Measurements from ENCODE around the gene MIR17HG. TPM values are rescaled to one million over a fixed set of nuclear protein-coding genes. Genes with fewer than 3 reads are reported as not detected.
A peak's percentile ranks its signal among the peaks of the same experiment; 100 is the strongest.

MIR17HG gene
- 16.7 TPM for total RNA-seq

GRCh38 chr13:91347202-91347995 lies at the start of gene MIR17HG:
MIR17HG (plus strand) TSS chr13:91347687.
- H3K4me3 ChIP-seq (ENCODE audit: low read length in 3 of 3), result peak within 1 kb of the TSS; percentile 65 to 83 (median 81)
- H3K27me3 ChIP-seq (ENCODE audit: control insufficient read depth in 3 of 3, insufficient read depth in 3 of 3, low read length in 3 of 3), result no peaks in the 10 kb centered on the region
- no peaks in the 10 kb centered on the region for H3K9me3 ChIP-seq (ENCODE audit: control insufficient read depth in 3 of 3, low read length in 3 of 3)
- H3K4me1 ChIP-seq (ENCODE audit: control insufficient read depth in 3 of 3, insufficient read depth in 3 of 3, low read length in 3 of 3), result peaks cover 3 to 16% (median 13%) of the 10 kb centered on the region in 3 donors
- peaks cover 0 to 10% (median 0%) of the 10 kb centered on the region in 3 donors for H3K36me3 ChIP-seq (ENCODE audit: control insufficient read depth in 3 of 3, insufficient read depth in 3 of 3, low read length in 3 of 3)
- H3K27ac ChIP-seq (ENCODE audit: low read depth, low read length), result peak within 1 kb of the TSS; percentile 78
- peak within 1 kb of the TSS; percentile 73 to 89 (median 80) for H3K9ac ChIP-seq (ENCODE audit: low read depth in 1 of 3, low read length in 3 of 3)

GRCh38 chr13:91298060-91298459 lies 49.4 kb upstream of the MIR17HG start:
- Histone ChIP-seq H3K27ac (ENCODE audit: low read depth, low read length) (no peak overlapping the region), H3K4me3 (ENCODE audit: low read length in 3 of 3) (no peak overlapping the region), H3K9me3 (ENCODE audit: control insufficient read depth in 3 of 3, low read length in 3 of 3) (no peaks in the 10 kb centered on the region), H3K9ac (ENCODE audit: low read depth in 1 of 3, low read length in 3 of 3) (no peak overlapping the region), H3K4me1 (ENCODE audit: control insufficient read depth in 3 of 3, insufficient read depth in 3 of 3, low read length in 3 of 3) (no peaks in the 10 kb centered on the region), H3K36me3 (ENCODE audit: control insufficient read depth in 3 of 3, insufficient read depth in 3 of 3, low read length in 3 of 3) (no peaks in the 10 kb centered on the region), H3K27me3 (ENCODE audit: control insufficient read depth in 3 of 3, insufficient read depth in 3 of 3, low read length in 3 of 3) (peaks cover 0 to 5% (median 0%) of the 10 kb centered on the region in 3 donors)

GRCh38 chr13:91302111-91302510 lies 45.4 kb upstream of the MIR17HG start:
- H3K27ac ChIP-seq (ENCODE audit: low read depth, low read length), result no peak overlapping the region
- H3K27me3 ChIP-seq (ENCODE audit: control insufficient read depth in 3 of 3, insufficient read depth in 3 of 3, low read length in 3 of 3), result peaks cover 0 to 5% (median 0%) of the 10 kb centered on the region in 3 donors
- no peaks in the 10 kb centered on the region for H3K9me3 ChIP-seq (ENCODE audit: control insufficient read depth in 3 of 3, low read length in 3 of 3)
- no peaks in the 10 kb centered on the region for H3K4me1 ChIP-seq (ENCODE audit: control insufficient read depth in 3 of 3, insufficient read depth in 3 of 3, low read length in 3 of 3)
- H3K4me3 ChIP-seq (ENCODE audit: low read length in 3 of 3), result no peak overlapping the region
- H3K9ac ChIP-seq (ENCODE audit: low read depth in 1 of 3, low read length in 3 of 3), result no peak overlapping the region
- H3K36me3 ChIP-seq (ENCODE audit: control insufficient read depth in 3 of 3, insufficient read depth in 3 of 3, low read length in 3 of 3), result no peaks in the 10 kb centered on the region

- H3K27ac ChIP-seq (ENCODE audit: low read depth, low read length), result no peak overlapping the region
- no peak overlapping the region for H3K4me3 ChIP-seq (ENCODE audit: low read length in 3 of 3)
- no peaks in the 10 kb centered on the region for H3K4me1 ChIP-seq (ENCODE audit: control insufficient read depth in 3 of 3, insufficient read depth in 3 of 3, low read length in 3 of 3)
- no peak overlapping the region for H3K9ac ChIP-seq (ENCODE audit: low read depth in 1 of 3, low read length in 3 of 3)
- no peaks in the 10 kb centered on the region for H3K36me3 ChIP-seq (ENCODE audit: control insufficient read depth in 3 of 3, insufficient read depth in 3 of 3, low read length in 3 of 3)
- no peaks in the 10 kb centered on the region for H3K9me3 ChIP-seq (ENCODE audit: control insufficient read depth in 3 of 3, low read length in 3 of 3)
- peaks cover 0 to 5% (median 0%) of the 10 kb centered on the region in 3 donors for H3K27me3 ChIP-seq (ENCODE audit: control insufficient read depth in 3 of 3, insufficient read depth in 3 of 3, low read length in 3 of 3)
Measured at GRCh38 chr13:91303031-91303430, 44.5 kb upstream of the MIR17HG start.

GRCh38 chr13:91304741-91305140 lies 42.7 kb upstream of the MIR17HG start:
- no peaks in the 10 kb centered on the region for H3K36me3 ChIP-seq (ENCODE audit: control insufficient read depth in 3 of 3, insufficient read depth in 3 of 3, low read length in 3 of 3)
- no peaks in the 10 kb centered on the region for H3K4me1 ChIP-seq (ENCODE audit: control insufficient read depth in 3 of 3, insufficient read depth in 3 of 3, low read length in 3 of 3)
- H3K27ac ChIP-seq (ENCODE audit: low read depth, low read length), result no peak overlapping the region
- H3K9ac ChIP-seq (ENCODE audit: low read depth in 1 of 3, low read length in 3 of 3), result no peak overlapping the region
- H3K9me3 ChIP-seq (ENCODE audit: control insufficient read depth in 3 of 3, low read length in 3 of 3), result no peaks in the 10 kb centered on the region
- H3K27me3 ChIP-seq (ENCODE audit: control insufficient read depth in 3 of 3, insufficient read depth in 3 of 3, low read length in 3 of 3), result peaks cover 0 to 5% (median 0%) of the 10 kb centered on the region in 3 donors
- no peak overlapping the region for H3K4me3 ChIP-seq (ENCODE audit: low read length in 3 of 3)

- H3K4me1 ChIP-seq (ENCODE audit: control insufficient read depth in 3 of 3, insufficient read depth in 3 of 3, low read length in 3 of 3), result no peaks in the 10 kb centered on the region
- H3K27me3 ChIP-seq (ENCODE audit: control insufficient read depth in 3 of 3, insufficient read depth in 3 of 3, low read length in 3 of 3), result no peaks in the 10 kb centered on the region
- H3K4me3 ChIP-seq (ENCODE audit: low read length in 3 of 3), result no peak overlapping the region
- no peak overlapping the region for H3K27ac ChIP-seq (ENCODE audit: low read depth, low read length)
- H3K9me3 ChIP-seq (ENCODE audit: control insufficient read depth in 3 of 3, low read length in 3 of 3), result no peaks in the 10 kb centered on the region
- H3K36me3 ChIP-seq (ENCODE audit: control insufficient read depth in 3 of 3, insufficient read depth in 3 of 3, low read length in 3 of 3), result no peaks in the 10 kb centered on the region
- no peak overlapping the region for H3K9ac ChIP-seq (ENCODE audit: low read depth in 1 of 3, low read length in 3 of 3)
Measured at GRCh38 chr13:91305652-91306051, 41.8 kb upstream of the MIR17HG start.

GRCh38 chr13:91307887-91308286 lies 39.6 kb upstream of the MIR17HG start:
- no peaks in the 10 kb centered on the region for H3K4me1 ChIP-seq (ENCODE audit: control insufficient read depth in 3 of 3, insufficient read depth in 3 of 3, low read length in 3 of 3)
- no peaks in the 10 kb centered on the region for H3K9me3 ChIP-seq (ENCODE audit: control insufficient read depth in 3 of 3, low read length in 3 of 3)
- H3K9ac ChIP-seq (ENCODE audit: low read depth in 1 of 3, low read length in 3 of 3), result no peak overlapping the region
- no peaks in the 10 kb centered on the region for H3K36me3 ChIP-seq (ENCODE audit: control insufficient read depth in 3 of 3, insufficient read depth in 3 of 3, low read length in 3 of 3)
- no peak overlapping the region for H3K27ac ChIP-seq (ENCODE audit: low read depth, low read length)
- no peak overlapping the region for H3K4me3 ChIP-seq (ENCODE audit: low read length in 3 of 3)
- peaks cover 0 to 7% (median 0%) of the 10 kb centered on the region in 3 donors for H3K27me3 ChIP-seq (ENCODE audit: control insufficient read depth in 3 of 3, insufficient read depth in 3 of 3, low read length in 3 of 3)

GRCh38 chr13:91308299-91308698 lies 39.2 kb upstream of the MIR17HG start:
- no peaks in the 10 kb centered on the region for H3K4me1 ChIP-seq (ENCODE audit: control insufficient read depth in 3 of 3, insufficient read depth in 3 of 3, low read length in 3 of 3)
- H3K27ac ChIP-seq (ENCODE audit: low read depth, low read length), result no peak overlapping the region
- peaks cover 0 to 7% (median 0%) of the 10 kb centered on the region in 3 donors for H3K27me3 ChIP-seq (ENCODE audit: control insufficient read depth in 3 of 3, insufficient read depth in 3 of 3, low read length in 3 of 3)
- no peak overlapping the region for H3K4me3 ChIP-seq (ENCODE audit: low read length in 3 of 3)
- no peaks in the 10 kb centered on the region for H3K9me3 ChIP-seq (ENCODE audit: control insufficient read depth in 3 of 3, low read length in 3 of 3)
- H3K9ac ChIP-seq (ENCODE audit: low read depth in 1 of 3, low read length in 3 of 3), result no peak overlapping the region
- H3K36me3 ChIP-seq (ENCODE audit: control insufficient read depth in 3 of 3, insufficient read depth in 3 of 3, low read length in 3 of 3), result no peaks in the 10 kb centered on the region

- H3K4me1 ChIP-seq (ENCODE audit: control insufficient read depth in 3 of 3, insufficient read depth in 3 of 3, low read length in 3 of 3), result no peaks in the 10 kb centered on the region
- H3K4me3 ChIP-seq (ENCODE audit: low read length in 3 of 3), result no peak overlapping the region
- H3K36me3 ChIP-seq (ENCODE audit: control insufficient read depth in 3 of 3, insufficient read depth in 3 of 3, low read length in 3 of 3), result no peaks in the 10 kb centered on the region
- H3K27me3 ChIP-seq (ENCODE audit: control insufficient read depth in 3 of 3, insufficient read depth in 3 of 3, low read length in 3 of 3), result peaks cover 0 to 23% (median 11%) of the 10 kb centered on the region in 3 donors
- H3K27ac ChIP-seq (ENCODE audit: low read depth, low read length), result no peak overlapping the region
- no peak overlapping the region for H3K9ac ChIP-seq (ENCODE audit: low read depth in 1 of 3, low read length in 3 of 3)
- no peaks in the 10 kb centered on the region for H3K9me3 ChIP-seq (ENCODE audit: control insufficient read depth in 3 of 3, low read length in 3 of 3)
Measured at GRCh38 chr13:91311491-91311890, 36.0 kb upstream of the MIR17HG start.

- Histone ChIP-seq H3K27me3 (ENCODE audit: control insufficient read depth in 3 of 3, insufficient read depth in 3 of 3, low read length in 3 of 3) (peaks cover 2 to 26% (median 11%) of the 10 kb centered on the region in 3 donors), H3K9me3 (ENCODE audit: control insufficient read depth in 3 of 3, low read length in 3 of 3) (no peaks in the 10 kb centered on the region), H3K9ac (ENCODE audit: low read depth in 1 of 3, low read length in 3 of 3) (no peak overlapping the region), H3K27ac (ENCODE audit: low read depth, low read length) (no peak overlapping the region), H3K4me1 (ENCODE audit: control insufficient read depth in 3 of 3, insufficient read depth in 3 of 3, low read length in 3 of 3) (no peaks in the 10 kb centered on the region), H3K36me3 (ENCODE audit: control insufficient read depth in 3 of 3, insufficient read depth in 3 of 3, low read length in 3 of 3) (no peaks in the 10 kb centered on the region), H3K4me3 (ENCODE audit: low read length in 3 of 3) (no peak overlapping the region)
Measured at GRCh38 chr13:91312324-91312723, 35.2 kb upstream of the MIR17HG start.
